ENCODE results near the gene ENG. TPM values are rescaled to one million over a fixed set of nuclear protein-coding genes. Genes with fewer than 3 reads are reported as not detected.
"Not testable (repeated sequence)": the region's sequence is repeated elsewhere in the genome, so short reads cannot be mapped to it uniquely, and the experiment has no call there.

ENG gene
- total RNA-seq, 1 donor from 2014 or later = 675 TPM

- no peak for DNase-seq (ENCODE audit: low spot score in 2 of 2)
- Histone ChIP-seq H3K27me3 (no peaks in the 10 kb centered on the region), H3K4me1 (peaks cover 13 to 58% of the 10 kb centered on the region in 2 donors), H3K4me3 (no peak overlapping the region), H3K9me3 (peaks cover 6 to 10% of the 10 kb centered on the region in 2 donors), H3K27ac (peak overlapping the region; percentile 96 to 98), H3K36me3 (peaks cover 31 to 56% of the 10 kb centered on the region in 2 donors)
- intact Hi-C loops (cut with DNase I) = loop anchor here (5.0 kb wide), 1 partner anchor 658 kb away; no protein-coding TSS in a partner anchor
- TF ChIP-seq, protein P1, sequence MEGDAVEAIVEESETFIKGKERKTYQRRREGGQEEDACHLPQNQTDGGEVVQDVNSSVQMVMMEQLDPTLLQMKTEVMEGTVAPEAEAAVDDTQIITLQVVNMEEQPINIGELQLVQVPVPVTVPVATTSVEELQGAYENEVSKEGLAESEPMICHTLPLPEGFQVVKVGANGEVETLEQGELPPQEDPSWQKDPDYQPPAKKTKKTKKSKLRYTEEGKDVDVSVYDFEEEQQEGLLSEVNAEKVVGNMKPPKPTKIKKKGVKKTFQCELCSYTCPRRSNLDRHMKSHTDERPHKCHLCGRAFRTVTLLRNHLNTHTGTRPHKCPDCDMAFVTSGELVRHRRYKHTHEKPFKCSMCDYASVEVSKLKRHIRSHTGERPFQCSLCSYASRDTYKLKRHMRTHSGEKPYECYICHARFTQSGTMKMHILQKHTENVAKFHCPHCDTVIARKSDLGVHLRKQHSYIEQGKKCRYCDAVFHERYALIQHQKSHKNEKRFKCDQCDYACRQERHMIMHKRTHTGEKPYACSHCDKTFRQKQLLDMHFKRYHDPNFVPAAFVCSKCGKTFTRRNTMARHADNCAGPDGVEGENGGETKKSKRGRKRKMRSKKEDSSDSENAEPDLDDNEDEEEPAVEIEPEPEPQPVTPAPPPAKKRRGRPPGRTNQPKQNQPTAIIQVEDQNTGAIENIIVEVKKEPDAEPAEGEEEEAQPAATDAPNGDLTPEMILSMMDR (IDR thresholded peaks at IDR 0.05) = no peak
These were observed 9.6 kb downstream of the ENG start for GRCh38 chr9:127844821-127845359.

DNA sequence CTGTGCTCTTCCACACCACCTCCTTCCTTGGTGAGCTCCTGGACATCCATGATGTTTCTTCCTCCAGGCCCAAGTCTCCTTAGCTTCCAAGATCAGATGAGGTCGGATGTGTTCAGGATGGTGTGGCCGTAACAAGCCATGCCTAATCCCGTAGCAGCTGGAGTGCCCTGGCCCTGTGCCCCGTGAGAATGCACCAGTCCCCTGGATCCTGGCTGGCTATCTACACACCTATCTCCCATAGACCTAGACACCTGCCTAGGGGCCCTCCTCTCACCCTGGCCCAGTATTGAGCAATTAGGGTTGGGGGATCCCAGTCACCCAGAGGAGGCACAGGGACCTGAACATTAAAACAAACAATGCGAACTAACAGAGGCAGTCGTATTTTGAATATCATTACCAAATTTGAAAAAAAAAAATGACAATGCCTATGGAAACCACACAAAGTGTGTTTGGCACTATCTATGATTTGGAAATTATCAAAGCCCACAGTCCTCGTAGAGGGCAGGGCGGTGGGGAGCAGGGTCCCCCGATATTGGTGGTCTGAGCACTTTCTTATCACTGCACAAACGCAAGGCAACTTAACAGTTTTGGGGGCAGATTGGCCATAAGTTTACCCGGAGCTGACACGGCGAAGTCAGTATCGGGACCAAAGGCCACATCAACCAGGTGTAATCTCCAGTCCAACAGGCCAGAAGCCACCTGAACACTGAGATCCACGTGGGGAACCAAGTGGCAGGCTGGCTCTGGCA lies 13.2 kb downstream of the ENG start:
- Histone ChIP-seq H3K27ac (peak overlapping the region; percentile 95 to 97), H3K9me3 (no peaks in the 10 kb centered on the region), H3K4me1 (peaks cover 32 to 77% of the 10 kb centered on the region in 2 donors), H3K27me3 (no peaks in the 10 kb centered on the region), H3K4me3 (no peak overlapping the region), H3K36me3 (peaks cover 25 to 40% of the 10 kb centered on the region in 2 donors)
- intact Hi-C loops (cut with DNase I) = no loop called here
- DNase-seq (ENCODE audit: low spot score in 2 of 2) = no peak
- TF ChIP-seq, protein P1 (IDR thresholded peaks at IDR 0.05) = no peak

DNA sequence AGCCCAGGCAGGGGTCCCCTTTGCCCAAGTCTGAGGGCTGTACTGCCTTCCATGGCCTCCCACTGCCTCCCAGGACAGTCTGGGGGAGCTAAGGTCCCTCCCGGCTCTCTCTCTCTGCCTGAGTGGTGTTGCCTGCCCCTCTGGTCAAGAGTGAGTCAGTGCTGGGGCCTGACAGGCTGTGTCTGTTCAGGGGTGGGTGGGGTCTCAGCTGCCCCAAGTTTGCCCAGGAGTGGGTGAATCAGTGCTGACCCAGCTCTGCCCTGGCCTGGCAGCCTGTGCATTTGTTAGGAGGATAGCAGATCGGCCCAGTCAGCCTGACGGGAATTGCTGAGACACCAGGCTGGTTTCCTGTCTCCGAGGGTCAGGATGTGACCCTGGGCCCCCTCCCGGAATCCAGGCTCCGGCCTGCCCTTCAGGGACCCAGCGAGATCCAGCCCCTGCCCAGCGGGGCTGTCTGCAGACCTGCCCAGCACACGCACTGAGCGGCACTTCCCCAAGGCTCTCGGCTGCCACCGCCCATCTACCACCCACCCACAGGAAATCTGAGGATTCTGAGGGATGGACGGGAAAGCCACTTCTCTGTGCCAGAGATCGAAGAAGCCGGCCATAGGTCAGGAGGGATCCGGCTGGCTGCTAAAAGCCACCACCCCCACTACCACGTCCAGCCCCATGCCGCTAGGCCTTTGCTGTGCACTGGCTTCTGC lies 15.9 kb downstream of the ENG start:
- peak; percentile 89 to 98 for DNase-seq (ENCODE audit: low spot score in 2 of 2)
- peak overlapping the region; percentile 95 to 97 for H3K27ac ChIP-seq
- TF ChIP-seq, protein P1 (IDR thresholded peaks at IDR 0.05) = no peak
- peaks cover 25 to 40% of the 10 kb centered on the region in 2 donors for H3K36me3 ChIP-seq
- intact Hi-C loops (cut with DNase I) = no loop called here
- H3K27me3 ChIP-seq = no peaks in the 10 kb centered on the region
- H3K4me3 ChIP-seq = peak overlapping the region in 1 of 2 donors; percentile 15
- H3K9me3 ChIP-seq = no peaks in the 10 kb centered on the region
- peaks cover 36 to 77% of the 10 kb centered on the region in 2 donors for H3K4me1 ChIP-seq

DNA sequence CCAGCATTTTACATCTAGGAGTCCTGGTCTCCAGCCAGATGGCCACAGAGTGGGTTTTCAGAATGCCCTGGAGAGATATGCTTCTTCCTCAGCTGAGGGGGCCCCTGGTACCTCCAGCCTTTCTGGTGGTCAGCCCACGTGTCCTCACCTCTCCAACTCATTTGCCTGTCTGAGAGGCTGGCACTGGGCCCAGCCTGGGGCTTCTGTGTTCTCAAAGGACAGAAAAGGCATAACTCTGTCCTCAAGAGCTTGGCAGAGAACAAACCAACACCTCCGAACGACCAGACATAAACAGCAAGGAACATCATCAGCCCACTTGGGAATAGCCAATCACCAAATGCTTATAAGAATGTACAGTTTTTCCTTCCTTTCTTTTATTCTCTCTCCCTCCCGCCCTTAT lies 17.1 kb downstream of the ENG start:
- no peak for DNase-seq (ENCODE audit: low spot score in 2 of 2)
- peaks cover 42 to 84% of the 10 kb centered on the region in 2 donors for H3K4me1 ChIP-seq

DNA sequence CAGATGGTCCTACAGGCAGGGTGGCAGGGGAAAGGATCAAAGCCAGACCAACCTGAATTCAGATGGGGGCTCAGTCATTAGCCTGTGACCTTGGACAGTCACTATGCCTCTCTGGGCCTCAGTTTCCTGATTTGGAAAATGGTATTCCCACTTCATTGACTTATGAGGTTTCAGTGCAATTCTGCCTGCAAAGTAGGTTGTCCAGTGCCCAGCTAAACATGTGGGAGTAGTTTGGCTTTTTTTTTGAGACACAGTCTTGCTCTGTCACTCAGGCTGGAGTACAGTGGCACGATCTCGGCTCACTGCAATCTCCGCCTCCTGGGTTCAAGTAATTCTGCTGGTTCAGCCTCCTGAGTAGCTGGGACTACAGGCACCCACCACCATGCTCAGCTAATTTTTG lies 17.9 kb downstream of the ENG start:
- H3K4me3 ChIP-seq = peak overlapping the region in 1 of 2 donors; percentile 42
- H3K9me3 ChIP-seq; H3K27me3 ChIP-seq; DNase-seq (ENCODE audit: low spot score in 2 of 2); intact Hi-C loops (cut with DNase I): not testable (repeated sequence)
- peak overlapping the region; percentile 95 to 97 for H3K27ac ChIP-seq
- H3K4me1 ChIP-seq = peaks cover 48 to 89% of the 10 kb centered on the region in 2 donors
- peaks cover 14 to 22% of the 10 kb centered on the region in 2 donors for H3K36me3 ChIP-seq

More for the DNA sequence above, 17.1 kb downstream of the ENG start:
- peaks cover 19 to 30% of the 10 kb centered on the region in 2 donors for H3K36me3 ChIP-seq
- no peak overlapping the region for H3K4me3 ChIP-seq
- TF ChIP-seq, protein P1 (IDR thresholded peaks at IDR 0.05) = no peak
- intact Hi-C loops (cut with DNase I) = no loop called here
- peak overlapping the region; percentile 95 to 97 for H3K27ac ChIP-seq
- H3K27me3 ChIP-seq = no peaks in the 10 kb centered on the region
- H3K9me3 ChIP-seq = no peaks in the 10 kb centered on the region
